Pulmonary artery endothelial cell (primary cell): Measurements from ENCODE around the gene CLEC16A. TPM values are rescaled to one million over a fixed set of nuclear protein-coding genes. Genes with fewer than 3 reads are reported as not detected.
"Not testable (repeated sequence)": the region's sequence is repeated elsewhere in the genome, so short reads cannot be mapped to it uniquely, and the experiment has no call there.

Source experiments
- DNase-seq: peaks from one replicate; pipeline ENCODE4 v3.0.0-alpha.2; 2011; ENCODE audit warnings: low read depth, low spot score
- total RNA-seq: library from RNA; depleted of rRNA; stranded (reverse); fragments of >200 nt; gene quantifications from 2 replicates; pipeline ENCODE4 v1.2.3, GENCODE V29; 2014

The CLEC16A gene
- total RNA-seq, 1 donor from 2014 or later, result 13.0 TPM

DNA sequence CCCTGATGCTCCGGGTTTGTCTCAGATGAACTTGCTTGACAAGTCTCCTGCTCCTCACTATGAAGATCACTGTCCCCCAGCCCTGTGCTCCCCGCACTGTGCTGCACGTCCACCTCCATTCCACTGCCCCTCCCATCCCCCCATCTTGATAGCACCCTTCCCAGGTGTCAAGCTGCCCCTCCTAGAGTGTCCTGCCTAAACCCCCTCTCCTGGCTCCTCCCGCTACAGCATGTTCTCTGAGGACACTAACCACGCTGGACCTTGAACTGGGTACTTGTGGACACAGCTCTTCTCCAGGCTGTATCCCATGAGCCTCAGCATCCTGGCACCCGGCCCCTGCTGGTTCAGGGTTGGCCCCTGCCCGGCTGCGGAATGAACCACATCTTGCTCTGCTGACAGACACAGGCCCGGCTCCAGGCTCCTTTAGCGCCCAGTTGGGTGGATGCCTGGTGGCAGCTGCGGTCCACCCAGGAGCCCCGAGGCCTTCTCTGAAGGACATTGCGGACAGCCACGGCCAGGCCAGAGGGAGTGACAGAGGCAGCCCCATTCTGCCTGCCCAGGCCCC lies 20.6 kb upstream of the CLEC16A start:
- DNase-seq, result no peak

DNA sequence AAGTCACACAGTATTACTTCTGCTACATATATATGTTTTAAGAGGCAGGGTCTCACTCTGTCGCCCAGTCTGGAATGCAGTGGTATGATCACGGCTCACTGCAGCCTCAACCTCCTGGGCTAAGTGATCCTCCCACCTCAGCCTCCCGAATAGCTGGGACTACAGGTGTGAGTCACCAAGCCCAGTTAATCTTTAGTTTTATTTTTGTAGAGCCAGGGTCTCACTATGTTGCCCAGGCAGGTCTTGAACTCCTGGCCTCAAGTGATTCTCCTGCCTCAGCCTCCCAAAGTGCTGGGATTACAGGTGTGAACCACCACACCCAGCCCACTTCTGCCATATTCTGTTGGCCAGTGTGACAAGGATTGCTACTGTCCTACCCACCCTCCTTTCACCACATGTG lies 19.1 kb upstream of the CLEC16A start:
- not testable (repeated sequence) for DNase-seq

DNA sequence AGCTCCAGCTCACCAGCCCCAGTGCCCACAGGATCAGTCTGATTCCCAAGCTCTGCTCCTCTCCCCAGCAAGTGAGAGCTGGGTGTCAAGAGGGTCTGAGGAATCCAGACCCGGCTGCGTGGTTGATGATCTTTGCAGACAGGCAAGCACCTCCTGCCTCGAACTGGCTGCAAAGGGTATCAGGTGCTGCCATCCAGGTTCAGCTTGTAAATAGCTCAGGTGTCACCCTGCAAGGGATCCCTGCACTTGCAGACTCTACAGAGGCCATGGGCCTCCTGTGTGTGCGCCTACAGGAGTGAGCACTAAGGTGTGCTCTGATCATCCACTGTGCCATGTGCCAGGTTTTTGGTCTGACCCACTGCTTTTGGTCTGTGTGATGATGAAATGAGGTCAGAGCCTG lies 18.3 kb upstream of the CLEC16A start:
- no peak for DNase-seq

DNA sequence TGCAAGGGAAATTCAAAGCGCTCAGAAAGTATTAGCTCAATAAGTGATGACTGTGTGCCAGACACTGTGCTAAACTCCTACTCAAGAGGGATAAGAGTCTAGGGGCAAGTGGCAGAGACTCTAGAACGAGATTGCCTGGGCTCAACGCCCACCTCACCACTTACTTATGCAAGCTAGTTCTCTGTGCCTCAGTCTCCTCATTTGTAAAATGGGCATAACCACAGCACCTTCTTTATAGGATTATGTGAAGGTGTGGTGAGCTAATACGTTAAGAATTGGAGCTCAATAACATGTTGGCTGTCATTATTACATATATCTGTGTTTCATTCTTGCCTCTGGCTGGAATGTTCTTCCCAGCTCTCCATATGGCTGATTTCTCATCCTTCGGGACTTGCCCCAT lies 17.5 kb upstream of the CLEC16A start:
- no peak for DNase-seq

DNA sequence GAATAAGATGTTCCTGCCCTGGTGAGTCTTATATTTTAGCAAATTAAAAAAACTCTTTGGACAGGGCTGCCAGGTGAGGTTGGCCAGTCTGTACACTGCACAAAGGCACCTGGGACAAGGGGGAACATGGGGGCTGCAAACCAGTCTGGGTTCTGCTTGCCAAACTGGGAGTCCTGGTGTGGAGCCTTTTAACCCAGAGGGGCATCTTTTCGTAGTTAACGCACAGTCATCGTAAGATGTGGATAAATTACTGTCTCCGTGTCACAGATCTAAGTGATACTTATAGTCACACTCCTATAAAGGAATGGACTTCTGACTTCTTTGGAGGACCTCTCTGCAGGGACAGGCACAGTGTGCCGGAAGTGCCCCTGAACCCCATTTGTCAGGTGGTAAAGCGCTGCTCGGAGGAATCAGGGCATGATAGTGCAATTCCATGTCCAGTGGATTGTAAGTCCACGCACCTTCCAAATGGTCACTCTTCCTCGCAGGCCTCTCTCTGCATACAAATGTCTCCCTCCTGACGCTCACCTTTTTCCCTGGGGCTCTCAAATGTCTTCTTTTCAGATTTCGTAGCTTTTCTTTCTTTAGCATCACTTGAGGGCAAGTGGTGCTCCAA lies 16.8 kb upstream of the CLEC16A start:
- DNase-seq, result no peak

DNA sequence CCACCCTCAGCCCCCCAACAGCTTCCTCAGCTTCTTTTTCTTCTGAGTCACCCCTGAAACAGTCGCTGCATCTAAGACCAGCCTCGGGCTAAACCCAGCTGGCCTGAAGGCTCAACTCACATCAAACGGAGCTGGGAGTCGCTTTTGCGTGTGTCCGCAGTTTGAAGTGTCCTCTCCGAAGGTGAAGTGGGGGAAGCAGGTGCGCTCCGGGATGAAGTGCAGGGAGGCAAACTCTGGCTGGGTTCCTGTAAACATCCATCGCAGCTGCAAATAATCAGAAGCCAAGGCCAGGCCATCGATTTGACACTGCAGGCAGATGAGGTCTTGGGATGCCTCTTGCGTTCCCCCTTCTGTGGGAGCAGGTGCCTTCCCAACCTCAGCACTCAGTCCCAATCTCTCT lies 15.3 kb upstream of the CLEC16A start:
- not testable (repeated sequence) for DNase-seq

DNA sequence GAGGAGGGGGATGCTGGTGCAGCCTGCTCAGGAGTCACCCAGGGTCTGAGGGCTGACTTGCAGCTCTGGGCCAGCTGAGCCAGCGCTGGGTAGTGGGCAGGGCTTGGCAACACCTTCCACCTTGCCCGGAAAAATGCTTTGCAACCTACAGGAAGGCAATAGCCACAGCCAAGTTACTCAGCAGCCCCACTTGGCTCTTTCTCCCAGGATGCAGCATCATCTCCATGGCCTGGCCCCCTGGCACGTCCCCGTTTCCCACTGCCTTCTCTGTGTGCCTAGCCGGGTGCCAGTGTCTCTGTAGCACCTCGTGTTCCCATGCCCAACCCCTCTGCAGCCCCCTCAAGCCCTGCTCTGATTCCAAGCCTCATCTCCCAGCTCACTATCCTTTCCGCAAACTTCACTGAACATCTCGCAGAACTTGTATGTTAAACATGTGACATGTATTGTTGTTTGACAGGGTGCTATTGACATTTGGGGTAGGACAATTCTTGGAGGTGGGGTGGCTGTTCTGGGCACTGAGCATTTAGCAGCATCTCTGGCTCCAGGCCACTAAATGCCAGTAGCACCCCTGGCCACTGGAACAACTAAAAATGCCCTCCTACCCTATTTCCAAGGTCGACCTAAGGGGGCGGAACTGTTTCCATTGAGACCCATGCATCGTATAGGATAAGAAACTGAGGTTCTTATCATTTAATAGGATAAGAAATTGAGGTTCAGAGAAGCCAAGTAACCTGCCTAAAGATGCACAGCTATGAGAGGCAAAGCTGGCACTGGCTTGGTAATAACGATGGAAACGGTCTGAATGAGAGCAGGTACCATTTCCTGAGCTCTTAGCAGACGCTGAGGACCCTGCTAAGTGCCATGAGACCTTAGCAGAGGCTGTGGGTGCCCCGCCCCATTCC lies 14.3 kb upstream of the CLEC16A start:
- no peak for DNase-seq

DNA sequence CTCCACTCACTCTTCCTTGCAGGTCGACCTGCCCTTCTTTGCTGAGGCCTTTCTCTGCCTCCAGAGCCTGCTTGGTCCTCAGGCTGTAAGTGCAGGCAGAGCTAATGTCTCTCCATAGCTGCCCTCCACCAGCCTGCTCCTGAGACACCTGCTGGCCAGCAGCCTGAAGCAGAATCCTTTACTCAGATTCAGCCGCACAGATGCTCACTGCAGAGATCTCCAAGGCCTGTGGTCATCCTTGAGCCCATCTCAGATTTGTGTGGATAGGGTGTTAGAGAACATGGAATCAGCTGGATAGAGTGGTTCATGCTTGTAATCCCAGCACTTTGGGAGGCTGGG lies 13.6 kb upstream of the CLEC16A start:
- DNase-seq, result no peak

DNA sequence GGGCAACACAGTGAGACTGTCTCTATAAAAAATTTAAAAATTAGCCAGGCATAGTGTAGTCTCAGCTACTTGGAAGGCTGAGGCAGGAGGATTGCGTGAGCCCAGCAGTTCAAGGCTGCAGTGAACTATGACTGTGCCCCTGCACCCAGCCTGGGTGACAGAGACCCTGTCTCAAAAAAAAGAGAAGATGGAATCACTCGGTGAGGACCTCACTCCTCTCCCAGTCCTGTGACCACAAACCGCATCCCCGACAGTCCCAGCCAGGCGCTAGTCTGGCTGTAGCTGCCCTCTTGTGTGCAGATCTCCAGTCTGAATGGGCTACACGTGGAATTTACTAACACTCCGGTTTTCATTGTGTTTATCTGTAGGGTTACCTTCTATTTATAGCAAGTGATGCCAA lies 13.2 kb upstream of the CLEC16A start:
- DNase-seq, result no peak

DNA sequence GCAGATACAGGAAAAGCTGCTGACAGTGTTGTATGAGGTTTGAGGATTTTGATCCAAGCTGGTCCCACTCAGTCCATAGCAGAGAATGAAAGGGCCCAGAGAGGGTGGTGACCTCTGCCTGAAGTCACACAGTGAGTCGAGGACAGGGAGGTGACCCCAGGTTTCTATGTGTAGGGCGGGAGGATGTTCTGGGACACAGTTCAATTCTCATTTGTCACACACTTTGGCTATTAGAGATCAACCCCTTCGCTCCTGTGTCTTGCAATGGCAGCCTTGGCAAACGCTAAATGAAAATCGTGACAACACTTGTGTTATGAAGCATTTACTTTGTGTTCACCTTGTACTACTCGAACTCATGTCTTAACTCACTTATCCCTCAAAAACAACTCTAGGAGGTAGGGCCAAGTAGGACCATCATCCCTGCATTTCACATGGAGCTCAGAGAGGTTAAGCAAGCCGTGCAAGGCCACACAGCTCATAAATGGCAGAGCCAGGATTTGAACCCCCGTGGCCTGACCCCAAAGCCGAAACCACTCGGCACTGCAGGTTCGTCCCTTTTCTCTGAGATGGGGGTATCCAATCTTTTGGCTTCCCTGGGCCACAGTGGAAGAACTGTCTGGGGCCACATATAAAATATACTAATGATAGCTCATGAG lies 12.3 kb upstream of the CLEC16A start:
- DNase-seq, result no peak

DNA sequence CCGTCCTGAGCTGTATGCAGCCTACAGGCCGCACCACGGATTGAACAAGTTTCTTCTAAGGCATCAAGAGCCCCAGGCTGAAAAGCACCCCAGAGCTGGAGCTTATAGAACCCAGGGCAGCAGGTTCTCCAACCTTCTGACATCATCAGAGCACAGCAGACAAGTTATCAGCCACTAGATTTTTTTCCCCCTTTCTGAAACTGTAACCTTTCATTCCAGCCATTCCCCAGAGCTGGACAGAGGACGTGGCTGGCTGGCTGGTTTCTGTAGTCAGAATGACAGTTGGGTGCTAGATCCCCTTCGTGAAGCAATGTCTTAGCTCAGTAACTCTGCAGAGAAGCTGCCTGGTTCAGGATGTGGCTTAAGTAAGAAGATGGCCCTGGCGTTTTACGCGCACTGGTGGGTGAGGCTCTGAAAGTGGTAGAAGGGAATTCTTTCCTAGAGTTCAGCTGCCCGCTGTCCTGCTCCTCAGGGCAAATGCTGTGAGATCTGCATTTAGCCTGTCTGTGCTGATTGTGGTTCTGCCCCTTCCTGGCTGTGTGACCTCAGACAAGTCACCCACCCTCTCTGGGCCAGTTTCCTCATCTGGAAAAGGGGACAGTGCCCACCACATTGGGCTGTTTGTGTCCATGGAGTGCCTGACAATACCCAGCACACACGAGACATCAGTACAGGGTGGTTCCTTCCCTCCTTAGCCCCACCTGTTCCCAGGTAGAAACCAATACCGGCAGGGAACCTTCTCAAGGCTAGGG lies 11.2 kb upstream of the CLEC16A start:
- DNase-seq, result no peak

DNA sequence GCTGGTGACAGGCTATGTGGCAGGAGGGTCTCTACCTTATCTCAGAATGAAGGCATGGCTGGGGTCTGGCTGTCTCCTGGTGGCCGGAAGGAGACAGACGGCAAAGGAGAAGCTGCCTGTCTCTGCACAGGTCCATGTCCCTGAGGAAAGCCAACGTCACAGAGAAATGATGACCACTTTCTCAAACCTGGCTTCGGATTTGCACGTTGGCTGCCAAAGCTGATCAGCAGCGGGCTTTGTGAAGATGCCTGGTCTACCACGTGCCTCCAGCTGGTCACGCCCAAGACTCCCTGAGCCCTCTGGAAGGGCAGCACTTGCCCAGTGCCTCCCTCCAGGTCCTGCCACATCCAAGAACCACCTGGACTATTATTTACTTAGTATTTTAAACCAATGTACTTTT lies 10.5 kb upstream of the CLEC16A start:
- DNase-seq, result no peak

DNA sequence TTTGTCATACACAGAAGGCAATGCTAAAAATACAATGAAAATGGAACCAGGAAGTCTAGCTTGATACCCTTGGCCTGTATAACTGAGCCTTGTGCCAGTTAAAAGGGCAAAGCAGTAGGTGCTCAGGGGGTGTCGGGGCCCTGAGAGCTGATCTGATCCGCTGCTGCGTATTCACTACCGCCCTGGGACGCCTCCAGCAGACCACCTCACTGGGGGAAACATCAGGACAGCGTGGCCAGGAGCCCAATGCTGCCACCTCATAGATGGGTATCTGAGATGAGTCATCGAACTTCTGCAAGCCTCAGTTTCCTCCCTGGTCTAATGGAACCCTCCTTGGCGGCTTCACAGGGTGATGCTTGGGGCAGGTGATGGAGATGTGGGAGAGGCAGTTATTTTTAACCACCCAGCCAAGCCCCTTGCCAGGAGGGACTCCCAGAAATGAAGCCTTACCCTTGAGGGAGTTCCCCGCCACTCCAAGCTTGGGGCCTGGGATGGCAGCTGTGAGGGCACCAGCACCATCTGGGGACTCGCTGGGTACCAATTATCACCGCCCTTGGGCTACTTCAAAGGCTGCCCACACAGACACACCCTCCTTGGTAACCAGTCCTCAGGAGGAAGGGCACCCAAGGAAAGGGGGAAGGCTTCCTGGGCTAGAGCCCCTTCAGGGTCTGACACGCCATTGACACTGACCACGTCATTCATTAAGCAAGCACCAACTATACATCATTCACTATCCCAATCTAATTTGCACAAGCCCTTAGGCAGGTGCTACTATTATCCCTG lies 9.8 kb upstream of the CLEC16A start:
- DNase-seq, result no peak

DNA sequence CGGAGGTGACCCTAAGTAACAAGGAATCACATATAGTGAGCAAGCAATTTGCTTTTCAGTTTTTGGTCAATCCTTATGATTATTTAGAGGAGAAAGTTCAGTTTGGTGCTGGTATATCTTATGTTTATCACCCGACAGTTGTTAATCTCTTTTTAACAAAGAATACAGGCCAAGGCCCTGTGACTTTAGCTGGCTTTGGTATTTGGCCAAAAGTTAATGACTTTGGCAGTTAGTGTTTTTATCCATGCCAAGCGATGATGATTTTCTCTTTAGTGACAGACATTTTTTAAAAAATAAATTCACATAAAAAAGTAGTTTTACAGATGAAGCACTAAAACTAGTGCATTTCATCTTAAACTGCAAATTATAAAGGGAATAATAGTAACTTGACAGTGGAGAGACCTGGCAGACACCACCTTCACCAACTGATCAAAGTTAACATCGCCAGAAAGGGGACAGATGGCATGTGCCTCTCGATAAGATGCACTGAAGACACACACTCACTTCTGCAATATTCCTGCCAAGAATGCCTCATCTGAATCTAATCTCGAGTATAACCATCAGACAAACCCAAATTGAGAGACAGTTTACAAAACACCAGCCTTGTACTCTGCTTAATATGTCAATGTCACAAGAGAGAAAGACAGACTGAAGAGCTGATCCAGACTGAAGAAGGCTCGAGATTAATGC lies 9.0 kb upstream of the CLEC16A start:
- DNase-seq, result no peak

DNA sequence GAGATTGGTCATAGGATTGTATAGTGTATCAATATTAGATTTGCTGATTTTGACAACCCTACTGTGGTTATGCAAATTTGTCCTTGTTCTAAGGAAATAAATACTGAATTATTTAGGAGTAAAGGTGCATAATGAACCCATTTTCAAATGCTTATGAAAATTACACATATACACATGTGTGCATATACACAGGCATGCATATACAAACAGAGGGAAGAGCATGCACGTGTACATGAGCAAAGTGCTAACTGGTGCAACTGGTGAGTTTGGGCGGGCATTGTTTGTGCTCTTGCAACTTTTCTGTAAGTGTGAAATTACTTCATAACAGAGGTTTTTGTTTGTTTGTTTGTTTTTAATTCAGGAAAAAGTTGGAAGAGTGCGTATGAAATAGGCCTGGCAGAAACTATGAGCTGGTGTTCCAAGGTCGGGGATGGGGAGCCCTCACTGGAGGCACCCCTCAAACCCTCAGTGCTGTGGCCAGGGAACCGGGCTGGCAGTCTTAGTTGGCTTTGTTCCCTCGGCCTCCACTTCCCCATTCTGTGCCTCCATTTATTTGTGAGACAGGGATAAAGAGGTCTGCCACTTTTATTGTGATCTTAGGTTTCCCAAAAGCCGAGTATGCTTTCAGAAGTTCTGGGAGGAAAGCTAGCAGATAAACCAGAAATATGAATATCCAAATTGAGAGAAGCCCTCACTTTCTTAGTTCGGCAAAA lies 7.9 kb upstream of the CLEC16A start:
- DNase-seq, result no peak

DNA sequence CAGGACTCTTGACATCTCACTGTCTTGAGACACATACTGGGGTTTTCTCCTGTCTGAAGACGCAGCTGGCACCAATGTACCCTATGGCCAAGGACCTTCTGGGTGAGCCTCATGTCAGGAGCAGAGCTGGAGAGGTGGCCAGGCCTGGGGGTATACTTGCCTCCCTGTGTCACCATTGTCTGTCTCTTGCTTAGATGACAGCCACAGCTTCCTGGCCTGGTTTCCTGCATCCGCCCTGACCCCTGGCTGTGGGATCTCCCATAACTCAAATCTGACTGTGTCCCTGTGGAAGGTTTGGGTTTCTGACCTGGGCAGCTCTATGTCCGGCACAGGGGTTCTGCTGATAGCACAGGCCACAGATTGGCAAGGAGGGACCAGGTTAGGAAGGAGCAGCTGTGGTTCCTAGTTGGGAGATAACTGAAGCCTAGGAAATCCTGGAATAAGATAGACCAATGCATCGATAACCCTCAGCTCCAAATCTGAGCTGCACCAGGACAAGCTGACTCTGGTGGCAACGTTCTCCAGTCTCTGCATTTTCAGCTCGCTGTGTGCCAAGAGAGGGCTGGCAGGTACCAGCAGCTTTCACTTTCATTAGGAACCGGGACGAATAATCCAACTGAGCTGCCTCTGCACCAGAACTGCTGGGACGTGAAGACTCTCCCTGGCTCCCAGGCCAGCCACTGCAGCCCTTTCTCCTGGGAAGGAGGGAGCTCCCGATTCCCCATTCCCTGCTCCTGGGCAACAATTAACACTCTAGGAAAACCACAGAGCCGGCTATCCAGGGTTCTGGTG lies 7.1 kb upstream of the CLEC16A start:
- DNase-seq, result no peak

DNA sequence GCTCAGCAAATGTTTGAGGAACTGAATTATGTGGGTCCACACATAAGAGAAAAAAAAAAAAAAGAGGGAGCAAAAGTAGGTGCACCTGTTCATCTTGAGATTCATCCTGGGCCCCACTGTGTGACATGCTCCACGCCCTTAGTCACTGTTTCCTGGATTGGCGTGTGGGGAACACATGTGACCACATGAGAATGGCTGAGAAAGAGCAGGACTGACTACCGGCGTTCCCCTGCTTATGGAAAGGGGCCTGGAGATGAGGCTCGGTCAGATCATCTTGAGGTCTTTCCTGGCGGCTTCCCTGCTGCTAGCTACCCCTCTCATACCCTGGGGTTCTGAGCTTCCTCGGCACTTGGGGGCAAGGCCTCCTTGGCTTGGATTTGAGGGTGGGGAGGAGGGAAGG lies 6.0 kb upstream of the CLEC16A start:
- DNase-seq, result no peak

DNA sequence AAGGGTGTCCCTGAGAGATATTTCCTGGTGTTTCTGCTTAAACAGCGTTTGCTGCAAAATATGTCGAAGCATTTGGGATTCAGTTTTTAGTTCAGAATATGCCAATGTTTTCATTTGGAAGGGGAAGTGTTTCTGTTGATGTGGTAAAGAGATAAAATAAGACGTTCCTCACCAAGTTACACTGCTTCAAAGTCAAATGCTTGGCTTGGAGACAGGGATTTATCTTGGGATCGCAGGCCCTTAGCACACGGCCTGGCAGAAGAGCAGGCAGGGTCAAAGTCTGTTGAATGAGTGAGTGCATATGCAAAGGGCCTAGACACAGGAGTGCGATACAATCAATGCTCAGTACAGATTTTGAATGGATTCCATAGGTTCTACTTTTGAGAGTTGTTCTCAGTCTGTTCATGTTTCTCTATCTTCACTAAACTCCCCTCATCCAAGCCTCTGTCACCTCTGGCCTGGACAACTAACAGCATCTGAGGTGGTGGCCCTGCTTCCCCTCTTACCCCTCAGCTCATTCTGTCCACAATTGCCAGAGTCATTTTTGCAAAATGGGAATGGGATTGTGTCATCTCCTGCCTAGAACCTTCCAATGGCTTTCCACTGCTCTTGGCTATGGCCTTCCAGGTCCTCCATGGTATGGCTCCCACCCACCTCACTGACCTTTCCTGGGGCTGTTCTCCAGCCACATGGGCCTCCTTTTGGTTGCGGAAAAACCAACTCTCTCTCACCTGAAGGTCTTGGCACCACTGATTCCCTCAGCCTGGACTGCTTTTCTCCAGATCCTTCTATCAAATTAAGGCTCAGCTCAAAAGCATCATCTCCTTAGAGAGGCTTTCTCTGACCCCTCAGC lies 5.3 kb upstream of the CLEC16A start:
- no peak for DNase-seq
